ENCODE measurements around the gene CGB5.
"Not testable (repeated sequence)": the region's sequence is repeated elsewhere in the genome, so short reads cannot be mapped to it uniquely, and the experiment has no call there.

Gene CGB5

GRCh38 chr19:49031642-49032301 lies 11.9 kb upstream of the CGB5 start, which contains the start of gene CGB2:
CGB2 (plus strand) TSS chr19:49031890; CDS start chr19:49032096, 206 bp downstream.
- H3K4me3 ChIP-seq (ENCODE audit: low read depth, low read length); DNase-seq (ENCODE audit: low read depth): not testable (repeated sequence)
- peak; percentile 34 for TF ChIP-seq CTCF (IDR thresholded peaks at IDR 0.05; ENCODE audit: low read depth, low read length)

- peak; percentile 67 for TF ChIP-seq CTCF (IDR thresholded peaks at IDR 0.05; ENCODE audit: low read depth, low read length)
- not testable (repeated sequence) for H3K4me3 ChIP-seq (ENCODE audit: low read depth, low read length)
- peak; percentile 45 for DNase-seq (ENCODE audit: low read depth)
These were observed 6.8 kb upstream of the CGB5 start, which contains the start of gene CGB1 for GRCh38 chr19:49036815-49037214. CGB1 (minus strand) TSS chr19:49036895; CDS start chr19:49036711, 184 bp downstream.

DNA sequence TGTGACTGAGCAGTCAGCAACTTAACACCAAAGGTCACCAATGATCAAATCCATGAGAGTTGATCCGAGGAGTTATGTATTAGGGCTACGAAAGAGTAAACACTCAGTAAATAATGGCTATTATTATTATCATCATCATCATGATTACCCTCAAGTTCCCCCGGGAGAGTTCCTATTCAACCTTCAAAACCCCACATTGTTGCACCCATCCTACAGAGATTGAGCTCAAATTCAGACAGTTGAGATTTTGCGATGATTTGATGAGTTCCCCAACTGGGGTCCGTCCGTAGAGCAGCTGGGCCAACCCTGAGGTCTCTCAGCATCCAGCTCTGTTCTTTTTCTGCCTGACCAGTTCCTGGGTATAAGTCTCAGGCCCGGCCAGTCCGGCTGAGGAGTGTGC lies 5.5 kb upstream of the CGB5 start:
- not testable (repeated sequence) for H3K4me3 ChIP-seq (ENCODE audit: low read depth, low read length); DNase-seq (ENCODE audit: low read depth)

DNA sequence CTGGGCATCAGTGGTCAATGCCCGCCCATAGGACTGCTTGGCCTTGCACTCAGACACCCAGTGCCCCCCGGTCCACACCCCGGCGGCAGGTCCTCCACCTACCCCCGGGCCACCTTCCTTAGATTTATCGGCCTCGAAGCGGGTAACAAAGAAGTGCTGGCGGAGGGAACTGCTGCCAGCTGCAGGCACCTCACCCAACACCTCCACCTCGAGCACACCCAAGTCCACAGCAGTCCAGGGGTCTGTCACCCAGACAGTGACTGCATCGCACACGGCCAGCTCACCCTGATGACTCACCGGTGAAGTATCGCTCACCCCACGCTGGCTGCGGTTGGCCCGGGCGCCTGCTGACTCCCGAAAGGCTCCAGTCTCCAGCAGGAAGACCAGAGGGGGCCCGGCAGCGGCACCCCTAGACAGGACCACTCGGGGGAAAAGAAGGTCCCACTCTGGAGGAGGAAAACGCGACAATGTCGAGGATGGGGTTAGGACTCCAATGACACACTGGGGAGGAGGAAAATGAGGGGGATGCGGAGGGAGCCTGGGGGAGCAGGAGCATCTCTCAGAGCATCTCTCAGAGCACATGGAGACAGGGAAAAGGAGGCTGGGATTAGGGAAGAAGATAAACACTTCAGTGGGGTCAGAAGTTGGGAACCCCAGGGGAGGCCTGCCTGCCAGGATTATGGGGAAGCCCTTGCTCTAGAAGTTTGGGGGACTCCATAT lies 4.9 kb upstream of the CGB5 start:
- H3K4me3 ChIP-seq (ENCODE audit: low read depth, low read length); DNase-seq (ENCODE audit: low read depth): not testable (repeated sequence)

GRCh38 chr19:49039736-49040135 lies 3.9 kb upstream of the CGB5 start:
- not testable (repeated sequence) for DNase-seq (ENCODE audit: low read depth); H3K4me3 ChIP-seq (ENCODE audit: low read depth, low read length)

DNA sequence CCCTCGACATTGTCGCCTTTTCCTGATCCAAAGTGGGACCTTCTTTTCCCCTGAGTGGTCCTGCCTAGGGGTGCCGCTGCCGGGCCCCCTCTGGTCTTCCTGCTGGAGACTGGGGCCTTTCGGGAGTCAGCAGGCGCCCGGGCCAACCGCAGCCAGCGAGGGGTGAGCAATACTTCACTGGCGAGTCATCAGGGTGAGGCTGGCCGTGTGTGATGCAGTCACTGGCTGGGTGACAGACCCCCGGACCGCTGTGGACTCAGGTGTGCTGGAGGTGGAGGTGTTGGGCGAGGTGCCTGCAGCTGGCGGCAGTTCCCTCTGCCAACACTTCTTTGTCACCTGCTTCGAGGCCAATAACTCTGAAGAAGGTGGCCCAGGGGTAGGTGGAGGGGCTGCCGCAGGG lies 1.5 kb upstream of the CGB5 start:
- DNase-seq (ENCODE audit: low read depth), result no peak
- no peak overlapping the region for H3K4me3 ChIP-seq (ENCODE audit: low read depth, low read length)
- no peak for TF ChIP-seq MYC (IDR thresholded peaks at IDR 0.05; ENCODE audit: low read depth, low read length)
- TF ChIP-seq CTCF (IDR thresholded peaks at IDR 0.05; ENCODE audit: low read depth, low read length), result no peak
- TF ChIP-seq, protein P1, sequence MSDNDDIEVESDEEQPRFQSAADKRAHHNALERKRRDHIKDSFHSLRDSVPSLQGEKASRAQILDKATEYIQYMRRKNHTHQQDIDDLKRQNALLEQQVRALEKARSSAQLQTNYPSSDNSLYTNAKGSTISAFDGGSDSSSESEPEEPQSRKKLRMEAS (IDR thresholded peaks at IDR 0.05; ENCODE audit: low read depth, low read length), result no peak
- no peak for TF ChIP-seq POLR2A (IDR thresholded peaks at IDR 0.05; ENCODE audit: extremely low read depth, insufficient read length)

- not testable (repeated sequence) for DNase-seq (ENCODE audit: low read depth); H3K4me3 ChIP-seq (ENCODE audit: low read depth, low read length)
These were observed 982 bp upstream of the CGB5 start for GRCh38 chr19:49042666-49043065.

GRCh38 chr19:49049011-49049410 lies 5.4 kb downstream of the CGB5 start, which contains the start of gene CGB8:
CGB8 (minus strand) TSS chr19:49049111; CDS start chr19:49048739, 372 bp downstream.
- DNase-seq (ENCODE audit: low read depth); H3K4me3 ChIP-seq (ENCODE audit: low read depth, low read length): not testable (repeated sequence)

- not testable (repeated sequence) for H3K4me3 ChIP-seq (ENCODE audit: low read depth, low read length); DNase-seq (ENCODE audit: low read depth)
These were observed 6.2 kb downstream of the CGB5 start for GRCh38 chr19:49049834-49050233.

DNA sequence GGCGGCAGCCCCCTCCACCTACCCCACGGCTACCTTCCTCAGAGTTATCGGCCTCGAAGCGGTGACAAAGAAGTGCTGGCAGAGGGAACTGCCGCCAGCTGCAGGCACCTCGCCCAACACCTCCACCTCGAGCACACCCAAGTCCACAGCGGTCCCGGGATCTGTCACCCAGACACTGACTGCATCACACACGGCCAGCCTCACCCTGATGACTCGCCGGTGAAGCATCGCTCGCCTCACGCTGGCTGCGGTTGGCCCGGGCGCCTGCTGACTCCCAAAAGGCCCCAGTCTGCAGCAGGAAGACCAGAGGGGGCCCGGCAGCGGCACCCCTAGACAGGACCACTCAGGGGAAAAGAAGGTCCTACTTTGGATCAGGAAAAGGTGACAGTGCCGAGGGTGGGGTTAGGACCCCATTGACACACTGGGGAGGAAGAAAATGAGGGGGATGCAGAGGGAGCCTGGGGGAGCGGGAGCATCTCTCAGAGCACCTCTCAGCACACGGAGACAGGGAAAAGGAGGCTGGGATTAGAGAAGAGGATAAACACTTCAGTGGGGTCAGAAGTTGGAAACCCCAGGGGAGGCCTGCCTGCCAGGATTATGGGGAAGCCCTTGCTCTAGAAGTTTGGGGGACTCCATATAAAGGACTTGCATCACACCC lies 6.9 kb downstream of the CGB5 start:
- not testable (repeated sequence) for H3K4me3 ChIP-seq (ENCODE audit: low read depth, low read length); DNase-seq (ENCODE audit: low read depth)

Data from NB4 (cell line).